GM10847 (cell line): ENCODE measurements around the gene PHF1.

Experiments
- POLR2A ChIP-seq: IDR thresholded peaks from 2 replicates; pipeline ENCODE4 v1.6.1; 2011; ENCODE audit not compliant: insufficient read length; ENCODE audit errors: extremely low read depth

The PHF1 gene

GRCh38 chr6:33391922-33392594 lies 18.8 kb upstream of the PHF1 start:
- no peak for TF ChIP-seq POLR2A

DNA sequence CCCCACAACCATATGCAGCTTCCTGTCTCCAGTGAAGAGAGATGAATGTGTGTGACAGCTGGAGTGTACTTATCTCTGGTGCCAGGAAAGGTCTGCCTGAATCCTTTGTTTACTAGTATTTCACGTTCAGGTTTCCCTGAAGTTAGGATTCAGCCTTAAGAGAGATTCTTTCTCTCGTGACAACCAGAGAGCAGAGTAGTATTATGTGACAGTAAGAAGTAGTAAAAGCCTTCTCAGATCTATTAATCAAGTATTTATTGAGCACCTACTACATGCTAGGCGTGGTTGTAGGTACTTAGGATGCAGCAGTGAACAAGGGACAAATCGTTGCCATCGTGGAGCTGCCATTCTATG lies 18.2 kb upstream of the PHF1 start:
- TF ChIP-seq POLR2A, result no peak

DNA sequence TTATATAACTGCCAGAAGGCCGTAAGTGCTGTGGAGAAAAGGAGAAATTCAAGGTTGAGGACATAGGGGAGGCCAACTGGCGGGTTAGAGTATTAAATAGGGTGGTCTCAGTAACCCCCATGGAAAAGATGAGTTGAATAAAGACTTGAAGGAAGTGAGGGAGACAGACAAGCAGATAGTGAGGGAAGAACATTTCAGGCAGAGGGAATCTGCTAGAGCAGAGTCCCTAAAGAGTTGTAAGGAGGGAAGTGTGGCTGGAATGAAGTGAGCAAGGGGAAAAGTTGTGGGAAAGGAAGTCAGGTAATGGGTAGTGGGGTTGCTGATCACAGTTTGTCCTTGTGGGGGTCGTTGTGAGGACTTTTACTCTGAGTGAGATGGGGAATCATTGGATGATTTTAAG lies 17.8 kb upstream of the PHF1 start:
- TF ChIP-seq POLR2A, result no peak

DNA sequence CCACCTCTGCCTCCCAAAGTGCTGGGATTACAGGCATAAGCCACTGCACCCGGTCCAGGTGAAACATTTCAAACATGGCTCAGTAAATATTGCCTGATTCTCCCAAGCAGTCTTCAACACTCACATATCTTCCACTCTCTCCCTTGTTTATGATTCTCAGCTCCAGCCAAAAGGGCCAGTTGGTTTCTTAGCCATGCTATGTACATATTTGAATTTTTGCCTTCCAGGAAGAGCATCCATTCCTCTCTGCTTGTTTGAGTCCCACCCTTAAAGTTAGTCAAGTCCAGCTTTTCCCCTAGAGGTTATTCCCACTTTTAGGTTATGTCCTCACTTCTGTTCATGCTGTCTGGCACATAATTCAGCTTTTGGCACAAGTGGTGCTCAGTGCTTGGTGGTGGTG lies 13.3 kb upstream of the PHF1 start:
- no peak for TF ChIP-seq POLR2A

DNA sequence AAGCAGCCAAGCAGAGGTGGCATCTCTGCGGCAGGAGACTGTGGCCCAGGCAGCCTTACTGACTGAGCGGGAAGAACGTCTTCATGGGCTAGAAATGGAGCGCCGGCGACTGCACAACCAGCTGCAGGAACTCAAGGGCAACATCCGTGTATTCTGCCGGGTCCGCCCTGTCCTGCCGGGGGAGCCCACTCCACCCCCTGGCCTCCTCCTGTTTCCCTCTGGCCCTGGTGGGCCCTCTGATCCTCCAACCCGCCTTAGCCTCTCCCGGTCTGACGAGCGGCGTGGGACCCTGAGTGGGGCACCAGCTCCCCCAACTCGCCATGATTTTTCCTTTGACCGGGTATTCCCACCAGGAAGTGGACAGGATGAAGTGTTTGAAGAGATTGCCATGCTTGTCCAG lies 5.9 kb upstream of the PHF1 start:
- TF ChIP-seq POLR2A, result no peak

- TF ChIP-seq POLR2A, result no peak
Measured at GRCh38 chr6:33405386-33405940, 5.4 kb upstream of the PHF1 start.

GRCh38 chr6:33406126-33406525 lies 4.7 kb upstream of the PHF1 start:
- TF ChIP-seq POLR2A, result no peak

DNA sequence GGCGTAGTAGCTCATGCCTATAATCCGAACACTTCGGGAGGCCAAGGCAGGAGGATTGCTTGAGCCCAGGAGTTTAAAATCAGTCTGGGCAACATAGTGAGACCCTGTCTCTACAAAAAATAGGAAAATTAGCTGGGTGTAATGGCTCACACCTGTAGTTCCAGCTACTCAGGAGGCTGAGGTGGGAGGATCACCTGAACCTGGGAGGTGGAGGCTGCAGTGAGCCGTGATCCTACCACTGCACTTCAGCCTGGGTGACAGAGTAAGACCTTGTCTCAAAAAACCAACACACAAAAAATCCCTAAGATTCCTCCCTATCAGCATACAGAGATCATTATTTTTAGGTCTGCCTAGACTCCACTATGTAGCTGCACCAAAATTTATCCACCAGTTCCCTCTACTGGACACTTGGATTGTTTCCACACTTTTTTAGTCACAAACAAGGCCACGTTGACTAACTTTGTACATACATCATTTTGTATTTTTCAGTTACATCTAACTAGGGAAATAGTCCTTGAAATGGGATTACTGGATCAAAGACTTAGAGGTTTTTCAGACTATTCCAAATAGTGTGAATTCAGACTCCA lies 3.6 kb upstream of the PHF1 start:
- no peak for TF ChIP-seq POLR2A

GRCh38 chr6:33410050-33410710 lies 634 bp upstream of the PHF1 start:
- TF ChIP-seq POLR2A, result peak; percentile 33

GRCh38 chr6:33411632-33412005 lies 805 bp downstream of the PHF1 start:
- TF ChIP-seq POLR2A, result no peak

DNA sequence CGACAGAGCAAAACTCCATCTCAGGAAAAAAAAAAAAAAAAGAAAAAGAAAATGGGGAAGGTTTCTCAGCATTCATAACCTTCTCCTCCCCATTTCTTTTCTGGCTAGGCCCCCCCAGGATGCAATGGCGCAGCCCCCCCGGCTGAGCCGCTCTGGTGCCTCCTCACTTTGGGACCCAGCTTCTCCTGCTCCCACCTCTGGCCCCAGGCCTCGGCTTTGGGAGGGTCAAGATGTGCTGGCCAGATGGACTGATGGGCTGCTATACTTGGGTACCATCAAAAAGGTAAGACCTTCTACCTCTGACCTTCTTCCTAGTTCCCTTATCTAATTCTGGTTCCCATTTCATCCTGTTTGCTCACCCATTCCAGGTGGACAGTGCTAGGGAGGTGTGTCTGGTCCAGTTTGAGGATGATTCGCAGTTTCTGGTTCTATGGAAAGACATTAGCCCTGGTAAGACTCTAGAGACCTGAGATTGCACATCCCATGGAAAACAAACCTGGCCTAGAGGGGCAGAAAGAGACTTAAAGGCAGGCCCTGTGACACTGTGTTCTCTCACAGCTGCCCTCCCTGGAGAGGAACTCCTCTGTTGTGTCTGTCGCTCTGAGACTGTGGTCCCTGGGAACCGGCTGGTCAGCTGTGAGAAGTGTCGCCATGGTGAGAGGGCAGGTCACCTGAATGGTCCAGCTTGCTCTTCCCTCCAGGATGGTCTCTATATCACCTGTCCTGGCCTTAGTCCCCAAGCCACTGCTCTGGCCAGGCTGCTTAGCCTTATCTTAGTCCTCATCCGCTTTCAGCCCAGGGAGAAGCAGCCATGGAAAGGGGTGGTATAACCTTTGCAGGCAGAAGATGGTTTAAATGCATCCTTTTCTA lies 1.6 kb downstream of the PHF1 start:
- TF ChIP-seq POLR2A, result no peak

DNA sequence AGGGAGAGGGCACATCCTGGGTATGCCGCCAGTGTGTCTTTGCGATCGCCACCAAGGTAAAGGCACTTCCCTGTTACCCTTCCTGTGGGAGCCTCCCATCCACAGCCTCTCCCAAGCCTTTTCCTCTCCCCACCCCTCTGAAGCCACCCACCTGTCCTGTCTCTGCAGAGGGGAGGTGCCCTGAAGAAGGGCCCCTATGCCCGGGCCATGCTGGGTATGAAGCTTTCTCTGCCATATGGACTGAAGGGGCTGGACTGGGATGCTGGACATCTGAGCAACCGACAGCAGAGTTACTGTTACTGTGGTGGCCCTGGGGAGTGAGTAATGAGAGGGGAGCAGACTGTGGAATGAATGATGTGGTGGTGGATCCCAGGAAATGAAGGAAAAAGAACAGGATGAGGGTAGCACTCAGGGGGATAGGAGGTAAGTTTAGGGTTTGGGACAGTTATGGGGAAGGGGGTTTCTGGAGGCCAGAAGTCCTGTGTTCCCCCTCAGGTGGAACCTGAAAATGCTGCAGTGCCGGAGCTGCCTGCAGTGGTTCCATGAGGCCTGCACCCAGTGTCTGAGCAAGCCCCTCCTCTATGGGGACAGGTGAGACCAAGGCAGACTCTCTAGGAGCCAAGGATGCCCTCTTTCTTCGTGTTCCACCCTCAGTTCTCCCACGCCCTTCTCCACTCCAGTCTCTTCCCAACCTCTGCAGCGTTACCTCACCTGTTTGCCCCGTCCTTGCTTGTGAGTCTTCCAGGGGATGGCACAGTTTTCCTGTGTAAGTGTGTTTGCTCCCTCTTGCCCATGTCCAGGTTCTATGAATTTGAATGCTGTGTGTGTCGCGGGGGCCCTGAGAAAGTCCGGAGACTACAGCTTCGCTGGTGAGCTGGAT lies 2.7 kb downstream of the PHF1 start:
- TF ChIP-seq POLR2A, result no peak

- no peak for TF ChIP-seq POLR2A
Measured at GRCh38 chr6:33414592-33415271, 3.9 kb downstream of the PHF1 start.

DNA sequence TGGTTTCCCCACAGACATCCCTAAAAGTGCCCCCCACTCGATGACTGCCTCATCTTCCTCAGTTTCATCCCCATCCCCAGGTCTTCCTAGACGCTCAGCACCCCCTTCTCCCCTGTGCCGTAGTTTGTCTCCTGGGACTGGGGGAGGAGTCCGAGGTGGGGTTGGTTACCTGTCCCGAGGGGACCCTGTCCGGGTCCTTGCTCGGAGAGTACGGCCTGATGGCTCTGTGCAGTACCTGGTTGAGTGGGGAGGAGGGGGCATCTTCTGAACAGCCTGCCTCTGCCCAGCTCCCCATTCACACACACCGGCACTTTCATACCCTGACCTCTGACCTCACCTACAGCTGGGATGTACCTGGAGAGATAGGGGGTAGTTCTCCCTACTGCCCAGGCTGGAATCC lies 5.0 kb downstream of the PHF1 start:
- TF ChIP-seq POLR2A, result no peak
